ENCODE data around the gene C11orf42.
"Not testable (repeated sequence)": the region's sequence is repeated elsewhere in the genome, so short reads cannot be mapped to it uniquely, and the experiment has no call there.

C11orf42 gene

GRCh38 chr11:6224421-6224820 is 19.1 kb downstream of the C11orf42 start:
- no peak for DNase-seq

GRCh38 chr11:6225024-6225423 is 19.7 kb downstream of the C11orf42 start:
- no peak for DNase-seq

- DNase-seq: no peak
Measured at GRCh38 chr11:6225896-6226295, 20.5 kb downstream of the C11orf42 start.

GRCh38 chr11:6228520-6228919 is 23.2 kb downstream of the C11orf42 start:
- DNase-seq: no peak

GRCh38 chr11:6229911-6230310 is 24.6 kb downstream of the C11orf42 start:
- no peak for DNase-seq

- DNase-seq: no peak
Measured at GRCh38 chr11:6232899-6233298, 27.5 kb downstream of the C11orf42 start.

- no peak for DNase-seq
Measured at GRCh38 chr11:6233984-6234386, 28.6 kb downstream of the C11orf42 start.

GRCh38 chr11:6234387-6235107 is 29.2 kb downstream of the C11orf42 start, which contains the start of gene FHIP1B:
Gene FHIP1B, minus strand, starts transcription at chr11:6234636. Its CDS starts 10,120 bp downstream, at chr11:6224516.
- peak; percentile 97 to 100 (median 99) for DNase-seq

GRCh38 chr11:6237266-6237665 is 31.9 kb downstream of the C11orf42 start:
- no peak for DNase-seq

- no peak for DNase-seq
Measured at GRCh38 chr11:6237761-6238302, 32.5 kb downstream of the C11orf42 start.

GRCh38 chr11:6238902-6239301 is 33.5 kb downstream of the C11orf42 start, which contains the start of gene CNGA4:
Gene CNGA4, plus strand, starts transcription at chr11:6239089. Its CDS starts 118 bp downstream, at chr11:6239207.
- no peak for DNase-seq

GRCh38 chr11:6240139-6240538 is 34.8 kb downstream of the C11orf42 start:
- no peak for DNase-seq

GRCh38 chr11:6240781-6241180 is 35.4 kb downstream of the C11orf42 start:
- DNase-seq: no peak

GRCh38 chr11:6241316-6241715 is 36.0 kb downstream of the C11orf42 start:
- no peak for DNase-seq

GRCh38 chr11:6245536-6245935 is 40.2 kb downstream of the C11orf42 start:
- no peak for DNase-seq

- no peak for DNase-seq
Measured at GRCh38 chr11:6248248-6248647, 42.9 kb downstream of the C11orf42 start.

GRCh38 chr11:6248897-6249296 is 43.5 kb downstream of the C11orf42 start:
- not testable (repeated sequence) for DNase-seq

GRCh38 chr11:6249770-6250555 is 44.6 kb downstream of the C11orf42 start:
- no peak for DNase-seq

GRCh38 chr11:6251120-6251733 is 45.9 kb downstream of the C11orf42 start:
- peak in 5 of 6 experiments; percentile 3 to 15 (median 11) for DNase-seq

- no peak for DNase-seq
Measured at GRCh38 chr11:6251990-6252473, 46.7 kb downstream of the C11orf42 start.

- no peak for DNase-seq
Measured at GRCh38 chr11:6253197-6253596, 47.8 kb downstream of the C11orf42 start.

- DNase-seq: no peak
Measured at GRCh38 chr11:6258141-6258540, 52.8 kb downstream of the C11orf42 start.

GRCh38 chr11:6258571-6259081 is 53.3 kb downstream of the C11orf42 start:
- no peak for DNase-seq
